ENCODE measurements around the gene MRGPRD. TPM values are rescaled to one million over a fixed set of nuclear protein-coding genes. Genes with fewer than 3 reads are reported as not detected.

The MRGPRD gene
- total and polyA plus RNA-seq, 10 of the 15 experiments (the other 5 are each of a cell fraction or from before 2014, with no cell fraction given): not detected

DNA sequence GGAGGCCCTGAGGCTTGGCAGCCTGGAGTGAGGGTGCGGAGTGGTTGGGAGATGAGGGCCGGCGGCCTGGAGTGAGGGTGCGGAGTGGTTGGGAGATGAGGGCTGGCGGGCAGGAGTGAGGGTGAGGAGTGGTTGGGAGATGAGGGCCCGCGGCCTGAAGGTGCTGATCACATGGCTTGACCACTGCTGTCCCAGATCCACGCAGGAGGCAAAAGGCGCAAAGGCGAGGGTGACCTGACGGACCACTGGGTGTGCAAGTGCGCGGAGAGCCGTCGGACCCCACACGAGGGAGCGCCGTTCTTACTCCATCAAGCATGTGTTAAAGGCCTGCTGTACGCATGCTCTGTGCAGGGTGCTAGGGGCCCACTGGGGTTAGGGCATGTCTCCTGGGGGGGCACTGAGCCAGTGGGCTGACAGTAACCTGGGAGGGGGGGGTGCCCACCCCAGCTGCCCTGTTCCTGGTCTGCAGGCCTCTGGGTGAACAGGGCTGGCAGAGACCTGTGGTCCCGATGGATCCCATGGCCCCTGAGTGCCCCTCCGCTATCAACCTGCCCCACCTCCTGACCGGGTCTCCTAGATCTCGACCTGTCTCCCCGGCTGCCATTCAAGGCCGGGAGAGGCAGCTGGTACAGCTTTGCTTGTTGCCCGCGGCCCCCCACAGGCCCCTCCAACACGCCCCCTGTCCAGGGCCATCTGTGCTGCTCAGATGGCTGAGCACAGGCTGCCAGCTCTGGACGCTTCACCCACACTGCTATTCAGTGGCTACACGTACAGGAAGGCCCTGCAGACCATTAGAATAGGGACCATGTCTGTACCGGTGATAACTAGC, 21.1 kb downstream of the MRGPRD start:
- no peaks in the 10 kb centered on the region for H3K27me3 ChIP-seq (replicated peaks in 1 of 2; ENCODE audit: control insufficient read depth in 2 of 2, insufficient read depth in 2 of 2, low read length in 1 of 2)
- BruUV-seq (replicated peaks): no TSS peak

More for the DNA sequence above, 21.1 kb downstream of the MRGPRD start:
- Histone ChIP-seq H3K4me1 (ENCODE audit: control insufficient read depth, insufficient read depth, low read length) (no peaks in the 10 kb centered on the region; the same call in 1 of the 2 replicates), H3K79me2 (ENCODE audit: control insufficient read depth, insufficient read depth, low read length) (no peaks in the 10 kb centered on the region), H3K4me2 (ENCODE audit: control insufficient read depth, insufficient read depth) (no peak overlapping the region), H3K9ac (ENCODE audit: control insufficient read depth, insufficient read depth, low read length) (no peak overlapping the region), H3K36me3 (ENCODE audit: control insufficient read depth in 2 of 2, insufficient read depth in 2 of 2, low read length in 1 of 2) (no peaks in the 10 kb centered on the region), H3K27ac (ENCODE audit: control insufficient read depth, insufficient read depth) (no peak overlapping the region), H2AFZ (ENCODE audit: control insufficient read depth, low read depth, low read length) (no peak overlapping the region), H4K20me1 (ENCODE audit: control insufficient read depth, insufficient read depth) (no peaks in the 10 kb centered on the region), H3K9me3 (replicated peaks; ENCODE audit: control insufficient read depth, insufficient read depth, low read length) (peaks cover 4% of the 10 kb centered on the region; the same call in 2 of the 3 replicates), H3K4me3 (no peak overlapping the region)
- in situ Hi-C loops (cut with MboI): no loop called here
- CTCF ChIA-PET: no interaction called here
- TF ChIP-seq TCF3 (IDR thresholded peaks at IDR 0.05; ENCODE audit: borderline replicate concordance, insufficient read depth, low read depth, low read length) (no peak), REST (IDR thresholded peaks at IDR 0.05; ENCODE audit: low read depth, low read length) (no peak), SIX5 (IDR thresholded peaks at IDR 0.05; ENCODE audit: low read depth, low read length, severe bottlenecking) (no peak), IKZF2 (IDR thresholded peaks at IDR 0.05) (no peak), CREB1 (IDR thresholded peaks at IDR 0.05; ENCODE audit: low read depth) (no peak)
- RAD21 ChIA-PET (ENCODE audit: unreplicated experiment): no interaction called here
- 77% methylated on average over 27 of the region's 31 CpGs for WGBS (ENCODE audit: insufficient coverage, insufficient replicate concordance, low lambda C conversion rate, missing lambda C conversion rate)
- no peak for FAIRE-seq
- no peak for DNase-seq (ENCODE audit: low read depth, low spot score)
- SMC1A ChIA-PET (ENCODE audit: uncharacterized antibody, unreplicated experiment): no interaction called here
- no peak for ATAC-seq
- POLR2A ChIA-PET: no interaction called here
- intact Hi-C loops (cut with micrococcal nuclease; ENCODE audit: unreplicated experiment): no loop called here

Data from GM12878 (cell line).